K562 (cell line): ENCODE measurements around the gene HCN1. TPM values are rescaled to one million over a fixed set of nuclear protein-coding genes. Genes with fewer than 3 reads are reported as not detected.

Experiments
- CEBPZ ChIP-seq: fragments of 150-350 bp; IDR thresholded peaks from 2 replicates; pipeline ENCODE4 v1.6.1; 2014; ENCODE audit warnings: low read depth, mild to moderate bottlenecking, low read length, borderline replicate concordance
- COPS2 ChIP-seq: fragments of 450-650 bp; conservative IDR thresholded peaks from 2 replicates; pipeline ENCODE4 v1.6.1; 2016; ENCODE audit warnings: mild to moderate bottlenecking, moderate library complexity
- ETV5 ChIP-seq: sonication (generic); formaldehyde crosslinking; IDR thresholded peaks from 2 replicates; pipeline ENCODE4 v1.4.0; 2020; ENCODE audit warnings: low read depth, mild to moderate bottlenecking, missing genetic modification reagents
- U2AF1 ChIP-seq: fragments of 200-400 bp; formaldehyde crosslinking; optimal IDR thresholded peaks from 2 replicates; pipeline ENCODE3; 2017; ENCODE audit warnings: mild to moderate bottlenecking, low read depth, low read length, moderate library complexity
- XRCC5 ChIP-seq: fragments of 200-400 bp; formaldehyde crosslinking; IDR thresholded peaks from 2 replicates; pipeline ENCODE4 v1.6.1; 2017; ENCODE audit warnings: low read depth, mild to moderate bottlenecking, low read length
- ZHX1 ChIP-seq: fragments of 150-350 bp; conservative IDR thresholded peaks from 2 replicates; pipeline ENCODE4 v1.6.1; 2014; ENCODE audit warnings: low read length
- ZNF778 ChIP-seq: fragments of 450-650 bp; formaldehyde crosslinking; IDR thresholded peaks from 2 replicates; pipeline ENCODE4 v1.4.0; 2020; ENCODE audit warnings: mild to moderate bottlenecking, moderate library complexity
- polyA plus RNA-seq, 8 experiments: library from polyadenylated mRNA; depleted of rRNA in 4 of 8; stranded (reverse) in 5 of 8; unstranded in 3 of 8; fragments of >200 nt; fragmentation: Nextera tagmentation in 2 of 8; fragmentation: Illumina TruSeq in 1 of 8; extraction: Ambion mirVana in 2 of 8; extraction: Trizol in 1 of 8; gene quantifications; 2 replicates each; pipeline versions ENCODE4 v1.2.1 to v1.2.3, GENCODE V29; 2011 to 2014; ENCODE audit warnings: inconsistent platforms in 1 of 8, missing spikeins in 1 of 8
- total RNA-seq, 7 experiments: library from RNA; depleted of rRNA in 6 of 7; stranded (reverse); fragments of >200 nt in 6 of 7; fragmentation: Illumina TruSeq in 2 of 7; extraction: Trizol in 2 of 7; gene quantifications; 2 replicates each; pipeline versions ENCODE4 v1.2.1 to v1.2.3, GENCODE V29; 2011 to 2021; ENCODE audit warnings: low replicate concordance in 1 of 7

The HCN1 gene
- total and polyA plus RNA-seq, 9 of the 15 experiments (the other 6 are each of a cell fraction or from before 2014, with no cell fraction given), result not detected

- no peak for TF ChIP-seq ETV5 (CRISPR knock-in tag)
- TF ChIP-seq ZNF778 (CRISPR knock-in tag), result no peak
- TF ChIP-seq XRCC5, result no peak
- no peak for TF ChIP-seq COPS2
- no peak for TF ChIP-seq CEBPZ
- TF ChIP-seq U2AF1, result no peak
- TF ChIP-seq ZHX1, result no peak
These were observed 288.1 kb downstream of the HCN1 start (continued) for GRCh38 chr5:45408067-45408466.
